Kidney epithelial cell (primary cell): ENCODE data around the gene PRELID1. TPM values are rescaled to one million over a fixed set of nuclear protein-coding genes. Genes with fewer than 3 reads are reported as not detected.
"Not testable (repeated sequence)": the region's sequence is repeated elsewhere in the genome, so short reads cannot be mapped to it uniquely, and the experiment has no call there.

Experiments used
- DNase-seq: peaks from one replicate; pipeline ENCODE4 v3.0.0-alpha.2; 2010; ENCODE audit warnings: low read depth
- H3K27me3 ChIP-seq: 2 replicates; pipeline ENCODE4 v1.6.0; 2011; ENCODE audit warnings: low read length; ENCODE audit not compliant: control insufficient read depth, insufficient read depth
- H3K36me3 ChIP-seq: 2 replicates; pipeline ENCODE4 v1.5.1; 2011; ENCODE audit warnings: low read length; ENCODE audit not compliant: control insufficient read depth, insufficient read depth
- H3K4me3 ChIP-seq: 2 replicates; pipeline ENCODE4 v1.5.1; 2011; ENCODE audit warnings: low read depth, mild to moderate bottlenecking, control low read depth, low read length
- CTCF ChIP-seq: IDR thresholded peaks from 2 replicates; pipeline ENCODE4 v1.5.1; 2011; ENCODE audit warnings: mild to moderate bottlenecking, moderate library complexity, low read length, control low read depth, inconsistent platforms; ENCODE audit not compliant: insufficient read depth, poor library complexity, severe bottlenecking
- total RNA-seq: library from RNA; depleted of rRNA; stranded (reverse); fragments of >200 nt; gene quantifications from 2 replicates; pipeline ENCODE4 v1.2.3, GENCODE V29; 2015

The PRELID1 gene
- total RNA-seq, 1 donor from 2014 or later: 178 TPM

GRCh38 chr5:177339107-177339638, 35.6 kb downstream of the PRELID1 start:
- no peak for DNase-seq
- Histone ChIP-seq H3K4me3 (no peak overlapping the region), H3K27me3 (no peaks in the 10 kb centered on the region), H3K36me3 (peaks cover 4% of the 10 kb centered on the region)
- TF ChIP-seq CTCF: no peak

- H3K27me3 ChIP-seq, H3K36me3 ChIP-seq, H3K4me3 ChIP-seq, DNase-seq: not testable (repeated sequence)
Measured at GRCh38 chr5:177343000-177343399, 39.4 kb downstream of the PRELID1 start.

- no peak for DNase-seq
- H3K27me3 ChIP-seq: no peaks in the 10 kb centered on the region
- H3K4me3 ChIP-seq: no peak overlapping the region
- H3K36me3 ChIP-seq: peaks cover 1% of the 10 kb centered on the region
- no peak for TF ChIP-seq CTCF
Measured at GRCh38 chr5:177343777-177344176, 40.2 kb downstream of the PRELID1 start.

GRCh38 chr5:177344891-177345290, 41.3 kb downstream of the PRELID1 start:
- H3K4me3 ChIP-seq: no peak overlapping the region
- H3K27me3 ChIP-seq: no peaks in the 10 kb centered on the region
- no peak for DNase-seq
- H3K36me3 ChIP-seq: no peaks in the 10 kb centered on the region
- no peak for TF ChIP-seq CTCF

GRCh38 chr5:177346820-177347219, 43.2 kb downstream of the PRELID1 start:
- Histone ChIP-seq H3K36me3 (no peaks in the 10 kb centered on the region), H3K4me3 (no peak overlapping the region)
- DNase-seq: no peak

GRCh38 chr5:177347699-177348098, 44.1 kb downstream of the PRELID1 start:
- no peak overlapping the region for H3K4me3 ChIP-seq
- no peaks in the 10 kb centered on the region for H3K27me3 ChIP-seq
- no peak for DNase-seq
- TF ChIP-seq CTCF: no peak
- H3K36me3 ChIP-seq: no peaks in the 10 kb centered on the region

More at GRCh38 chr5:177346820-177347219, 43.2 kb downstream of the PRELID1 start:
- no peaks in the 10 kb centered on the region for H3K27me3 ChIP-seq
- no peak for TF ChIP-seq CTCF
